ENCODE results near the gene TAF11L9.
"Not testable (repeated sequence)": the region's sequence is repeated elsewhere in the genome, so short reads cannot be mapped to it uniquely, and the experiment has no call there.

The TAF11L9 gene

GRCh38 chr5:17594255-17594654 lies at the start of gene TAF11L9:
Gene TAF11L9 (minus strand): TSS chr5:17594394.
- not testable (repeated sequence) for DNase-seq (ENCODE audit: low spot score)

DNA sequence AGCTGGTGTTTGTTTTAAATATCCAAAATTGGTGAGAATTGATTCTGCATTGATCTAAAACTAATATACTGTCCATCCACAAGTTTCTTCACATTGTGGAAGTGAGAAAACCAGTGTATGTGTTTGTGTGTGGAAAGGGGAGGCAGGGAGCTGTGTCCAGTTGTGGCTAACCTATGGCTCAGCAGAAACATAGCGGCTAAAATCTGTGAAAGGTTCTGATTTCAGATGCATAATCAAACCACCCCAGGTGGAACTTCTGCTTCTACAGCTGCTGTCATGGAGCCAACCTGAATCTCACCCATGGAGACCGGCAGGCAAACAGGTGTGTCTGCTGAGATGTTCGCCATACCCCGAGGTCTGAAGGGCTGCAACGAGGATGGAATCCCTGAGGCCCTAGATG lies 40.0 kb upstream of the TAF11L9 start, which contains the start of gene TAF11L14:
Gene TAF11L14 (plus strand): TSS at position 301 of the 400 bp plus-strand sequence.
- no peak for DNase-seq (ENCODE audit: low spot score)

DNA sequence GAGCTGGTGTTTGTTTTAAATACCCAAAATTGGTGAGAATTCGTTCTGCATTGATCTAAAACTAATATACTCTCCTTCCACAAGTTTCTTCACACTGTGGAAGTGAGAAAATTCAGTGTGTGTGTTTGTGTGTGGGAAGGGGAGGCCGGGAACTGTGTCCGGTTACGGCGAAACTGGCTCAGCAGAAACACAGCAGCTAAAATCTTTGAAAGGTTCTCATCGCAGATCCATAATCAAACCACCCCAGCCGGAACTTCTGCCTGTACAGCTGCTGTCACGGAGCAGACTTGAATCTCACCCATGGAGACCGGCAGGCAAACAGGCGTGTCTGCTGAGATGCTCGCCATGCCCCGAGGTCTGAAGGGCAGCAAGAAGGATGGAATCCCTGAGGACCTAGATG lies 37.6 kb upstream of the TAF11L9 start, which contains the start of gene TAF11L13:
Gene TAF11L13 (plus strand): TSS at position 301 of the 400 bp plus-strand sequence.
- not testable (repeated sequence) for DNase-seq (ENCODE audit: low spot score)

GRCh38 chr5:17625686-17626085 lies 31.5 kb upstream of the TAF11L9 start:
- no peak for DNase-seq (ENCODE audit: low spot score)

DNA sequence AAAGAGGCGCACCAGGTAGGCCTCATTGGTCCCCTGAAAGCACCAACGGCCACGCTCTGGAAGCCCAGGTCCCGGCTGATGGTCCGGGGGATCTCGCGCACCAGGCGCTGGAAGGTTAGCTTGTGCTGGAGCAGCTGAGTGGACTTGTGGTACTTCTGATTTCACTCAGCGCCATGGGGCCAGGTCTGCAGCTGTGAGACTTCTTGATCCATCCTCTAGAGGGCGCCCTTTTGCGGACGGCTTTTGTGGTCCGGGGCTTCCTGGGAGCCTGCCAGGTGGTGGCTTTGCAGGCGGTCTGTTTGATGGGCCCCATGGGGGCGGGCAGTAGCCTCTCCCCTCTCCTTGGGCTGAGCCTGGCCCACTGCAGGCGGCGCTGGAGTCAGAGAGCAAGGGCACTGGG lies 26.4 kb upstream of the TAF11L9 start:
- DNase-seq (ENCODE audit: low spot score) = no peak

GRCh38 chr5:17619354-17619753 lies 25.2 kb upstream of the TAF11L9 start:
- no peak for DNase-seq (ENCODE audit: low spot score)

DNA sequence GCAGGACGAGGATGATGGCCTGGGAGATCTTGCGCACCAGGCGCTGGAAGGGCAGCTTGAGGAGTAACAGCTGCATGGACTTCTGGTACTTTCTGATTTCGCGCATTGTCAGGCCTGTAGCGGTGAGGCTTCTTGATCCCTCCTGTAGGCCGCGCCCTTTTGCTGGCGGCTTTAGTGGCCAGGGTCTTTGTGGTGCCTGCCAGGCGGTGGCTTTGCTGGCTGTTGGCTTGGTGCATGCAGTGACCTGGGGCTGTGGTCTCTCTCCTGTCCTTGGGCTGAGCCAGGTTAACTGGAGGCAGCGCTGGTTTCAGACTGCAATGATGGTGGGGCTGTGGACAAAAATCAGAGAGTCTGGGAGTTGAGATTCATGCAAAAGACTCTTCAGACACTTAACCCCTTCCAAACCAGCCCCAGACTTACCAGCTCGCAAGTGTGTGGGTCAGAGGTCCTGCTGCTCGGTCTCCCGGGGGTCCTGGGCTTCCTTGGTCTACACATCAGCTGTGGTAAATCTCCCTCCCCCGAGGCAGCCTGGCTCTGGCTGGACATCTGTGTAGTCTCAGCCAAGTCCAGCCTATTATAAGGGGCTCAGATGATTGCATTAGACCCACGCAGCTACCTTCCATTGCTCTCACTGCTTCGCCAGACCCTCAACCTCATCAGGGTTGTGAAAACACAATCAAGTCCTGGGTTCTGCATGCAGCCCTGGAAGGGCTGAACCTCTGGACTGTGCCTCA lies 20.8 kb upstream of the TAF11L9 start:
- no peak for DNase-seq (ENCODE audit: low spot score)

- not testable (repeated sequence) for DNase-seq (ENCODE audit: low spot score)
Measured at GRCh38 chr5:17610092-17610491, 15.9 kb upstream of the TAF11L9 start, which contains the start of gene TAF11L12. Gene TAF11L12 (plus strand): TSS chr5:17610392.

DNA sequence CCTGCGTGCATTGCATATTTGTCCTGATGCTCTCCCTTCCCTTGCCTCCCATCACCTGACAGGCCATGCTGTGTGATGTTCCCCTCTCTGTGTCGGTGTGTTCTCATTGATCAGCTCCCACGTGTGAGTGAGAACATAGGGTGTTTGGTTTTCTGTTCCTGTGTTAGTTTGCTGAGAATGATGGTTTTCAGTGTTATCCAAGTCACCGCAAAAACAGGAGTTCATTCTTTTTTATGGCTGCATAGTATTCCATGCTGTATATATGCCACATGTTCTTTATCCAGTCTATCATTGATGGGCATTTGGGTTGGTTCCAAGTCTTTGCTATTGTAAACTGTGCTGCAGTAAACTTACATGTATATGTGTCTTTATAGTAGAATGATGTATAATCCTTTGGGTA lies 13.3 kb upstream of the TAF11L9 start:
- not testable (repeated sequence) for DNase-seq (ENCODE audit: low spot score)

DNA sequence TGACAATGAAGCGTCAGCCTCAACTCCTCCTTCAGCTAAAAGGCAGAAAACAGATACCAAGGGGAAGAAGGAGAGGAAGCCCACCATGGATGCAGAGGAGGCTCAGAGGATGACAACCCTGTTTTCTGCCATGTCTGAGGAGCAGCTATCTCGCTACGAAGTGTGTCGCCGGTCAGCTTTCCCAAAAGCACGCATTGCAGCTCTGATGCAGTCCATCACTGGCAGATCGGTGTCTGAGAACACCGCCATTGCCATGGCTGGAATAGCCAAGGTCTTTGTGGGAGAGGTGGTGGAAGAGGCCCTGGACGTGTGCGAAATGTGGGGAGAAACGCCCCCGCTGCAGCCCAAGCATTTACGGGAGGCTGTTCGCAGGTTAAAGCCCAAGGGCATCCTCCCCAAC lies 10.8 kb upstream of the TAF11L9 start:
- DNase-seq (ENCODE audit: low spot score) = no peak

DNA sequence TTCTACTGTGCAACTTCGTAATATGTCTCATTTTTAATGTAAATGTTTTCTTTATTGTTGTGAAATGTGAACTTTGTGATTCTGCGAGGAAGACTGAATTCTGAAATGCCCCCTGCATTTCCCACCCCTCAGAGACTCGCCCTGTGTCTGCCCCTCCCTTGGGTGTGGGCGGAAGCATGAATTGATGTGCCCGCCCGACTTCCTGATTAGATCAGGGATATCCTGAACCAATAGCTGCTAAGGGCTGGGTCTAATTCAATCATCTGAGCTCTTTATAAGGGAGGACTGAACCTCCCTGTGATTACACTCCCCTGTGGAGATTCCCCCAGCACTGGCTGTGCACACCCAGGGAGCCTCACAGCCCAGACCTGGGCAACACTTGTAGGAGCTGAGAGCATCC lies 9.7 kb upstream of the TAF11L9 start, which contains the start of gene TAF11L11:
Gene TAF11L11 (plus strand): TSS at position 304 of the 400 bp plus-strand sequence.
- DNase-seq (ENCODE audit: low spot score) = not testable (repeated sequence)

- not testable (repeated sequence) for DNase-seq (ENCODE audit: low spot score)
Measured at GRCh38 chr5:17597728-17598127, 3.5 kb upstream of the TAF11L9 start, which contains the start of gene TAF11L10. Gene TAF11L10 (minus strand): TSS chr5:17597828.

DNA sequence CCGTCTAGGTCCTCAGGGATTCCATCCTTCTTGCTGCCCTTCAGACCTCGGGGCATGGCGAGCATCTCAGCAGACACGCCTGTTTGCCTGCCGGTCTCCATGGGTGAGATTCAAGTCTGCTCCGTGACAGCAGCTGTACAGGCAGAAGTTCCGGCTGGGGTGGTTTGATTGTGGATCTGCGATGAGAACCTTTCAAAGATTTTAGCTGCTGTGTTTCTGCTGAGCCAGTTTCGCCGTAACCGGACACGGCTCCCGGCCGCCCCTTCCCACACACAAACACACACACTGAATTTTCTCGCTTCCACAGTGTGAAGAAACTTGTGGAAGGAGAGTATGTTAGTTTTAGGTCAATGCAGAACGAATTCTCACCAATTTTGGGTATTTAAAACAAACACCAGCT lies 3.3 kb downstream of the TAF11L9 start, which contains the start of gene TAF11L8:
Gene TAF11L8 (minus strand): TSS at position 101 of the 400 bp plus-strand sequence.
- DNase-seq (ENCODE audit: low spot score) = not testable (repeated sequence)

GRCh38 chr5:17585658-17586057 lies 8.5 kb downstream of the TAF11L9 start, which contains the start of gene TAF11L7:
Gene TAF11L7 (minus strand): TSS chr5:17585758.
- not testable (repeated sequence) for DNase-seq (ENCODE audit: low spot score)
